PC-9 (cell line): Measurements from ENCODE around the gene TRH. TPM values are rescaled to one million over a fixed set of nuclear protein-coding genes. Genes with fewer than 3 reads are reported as not detected.

Source experiments
- BruUV-seq: library from RNA; stranded (reverse); fragments of 400-500 nt; replicated peaks from 2 replicates; lab custom pipeline; 2021; lab: Mats Ljungman, UMichigan
- CTCF ChIA-PET: fragments of 300-600 bp; sonication (Branson Sonifier 250); formaldehyde crosslinking; loops from one replicate; lab custom pipeline; 2022; ENCODE audit warnings: antibody characterized with exemption; lab: Charles Lee
- POLR2A ChIA-PET: fragments of 300-600 bp; sonication (Branson Sonifier 250); formaldehyde crosslinking; loops from one replicate; lab custom pipeline; 2022; ENCODE audit warnings: antibody characterized with exemption; ENCODE audit not compliant: unreplicated experiment; lab: Charles Lee
- DNase-seq, 2 experiments: peaks; one replicate each; pipeline versions ENCODE4 v3.0.0 to v3.0.0-alpha.2; 2015 to 2022; ENCODE audit warnings: mixed read lengths in 1 of 2
- H2AFZ ChIP-seq: fragments of 200-600 bp; sonication (generic); 2 replicates; pipeline ENCODE4 v1.8.1; 2017; ENCODE audit warnings: antibody characterized with exemption
- H3F3A ChIP-seq: fragments of 200-600 bp; sonication (generic); 2 replicates; pipeline ENCODE4 v1.8.1; 2017; ENCODE audit warnings: antibody characterized with exemption, mild to moderate bottlenecking, low read depth; ENCODE audit not compliant: insufficient read depth
- H3K27ac ChIP-seq: fragments of 200-600 bp; sonication (generic); 2 replicates; pipeline ENCODE4 v1.6.1; 2016; ENCODE audit warnings: mixed run types
- H3K27me3 ChIP-seq: fragments of 200-600 bp; sonication (generic); 2 replicates; pipeline ENCODE4 v1.6.1; 2016; ENCODE audit warnings: low read depth, mixed run types; ENCODE audit not compliant: insufficient read depth
- H3K36me3 ChIP-seq: fragments of 200-600 bp; sonication (generic); 2 replicates; pipeline ENCODE4 v1.6.1; 2016; ENCODE audit warnings: low read depth, mixed run types
- H3K4me1 ChIP-seq: fragments of 200-600 bp; sonication (generic); replicated peaks from 2 replicates; pipeline ENCODE4 v1.6.1; 2016; ENCODE audit warnings: mixed run types; ENCODE audit not compliant: insufficient read depth
- H3K4me2 ChIP-seq: fragments of 200-600 bp; sonication (generic); 2 replicates; pipeline ENCODE4 v1.6.1; 2017; ENCODE audit warnings: mixed run types
- H3K4me3 ChIP-seq: fragments of 200-600 bp; sonication (generic); 2 replicates; pipeline ENCODE4 v1.6.1; 2016; ENCODE audit warnings: mixed run types
- H3K79me2 ChIP-seq: fragments of 200-600 bp; sonication (generic); 2 replicates; pipeline ENCODE4 v1.6.1; 2017; ENCODE audit warnings: low read depth, mixed run types
- H3K9me2 ChIP-seq: fragments of 200-600 bp; sonication (generic); 2 replicates; pipeline ENCODE4 v1.8.1; 2017; ENCODE audit warnings: mild to moderate bottlenecking; ENCODE audit not compliant: insufficient read depth
- H3K9me3 ChIP-seq: fragments of 200-600 bp; sonication (generic); 2 replicates; pipeline ENCODE4 v1.8.1; 2016; ENCODE audit warnings: low read depth; ENCODE audit not compliant: insufficient read depth
- H4K20me1 ChIP-seq: fragments of 200-600 bp; sonication (generic); 2 replicates; pipeline ENCODE4 v1.8.1; 2017; ENCODE audit not compliant: insufficient read depth
- CTCF ChIP-seq: fragments of 200-600 bp; sonication (generic); conservative IDR thresholded peaks from 2 replicates; pipeline ENCODE4 v1.6.1; 2017; ENCODE audit warnings: mixed run types, antibody characterized with exemption, mild to moderate bottlenecking, moderate library complexity
- EZH2 ChIP-seq: fragments of 200-600 bp; sonication (generic); IDR thresholded peaks from 2 replicates; pipeline ENCODE4 v1.8.0; 2017; ENCODE audit warnings: antibody characterized with exemption, low read depth
- intact Hi-C: fragments of 100-400 bp; cut with micrococcal nuclease; formaldehyde crosslinking; loops from one replicate; pipeline ENCODE4 v1.10.0; 2022; ENCODE audit not compliant: unreplicated experiment
- total RNA-seq: library from RNA; stranded (reverse); gene quantifications from 2 replicates; pipeline ENCODE4 v1.2.3, GENCODE V29; 2021

Gene TRH
- total RNA-seq, 1 experiment from 2014 or later, result not detected

- POLR2A ChIA-PET, result no interaction called here
Measured at GRCh38 chr3:129974833-129975704, 549 bp downstream of the TRH start.

GRCh38 chr3:129975705-129976048, 1.2 kb downstream of the TRH start:
- intact Hi-C loops, result no loop called here
- no peak for DNase-seq
- Histone ChIP-seq H3K36me3 (no peaks in the 10 kb centered on the region), H3K4me1 (no peaks in the 10 kb centered on the region), H2AFZ (no peak overlapping the region), H3K4me3 (no peak overlapping the region), H4K20me1 (no peaks in the 10 kb centered on the region), H3K9me3 (no peaks in the 10 kb centered on the region), H3K27me3 (no peaks in the 10 kb centered on the region), H3K4me2 (no peak overlapping the region), H3K79me2 (no peaks in the 10 kb centered on the region), H3K9me2 (no peaks in the 10 kb centered on the region), H3F3A (no peaks in the 10 kb centered on the region), H3K27ac (no peak overlapping the region)
- POLR2A ChIA-PET, result no interaction called here
- no peak for TF ChIP-seq CTCF
- no peak for TF ChIP-seq EZH2
- CTCF ChIA-PET, result no interaction called here
- BruUV-seq, result no TSS peak

More at GRCh38 chr3:129974833-129975704, 549 bp downstream of the TRH start:
- Histone ChIP-seq H3K79me2 (no peaks in the 10 kb centered on the region), H3K27ac (no peak overlapping the region), H4K20me1 (no peaks in the 10 kb centered on the region), H3K9me3 (no peaks in the 10 kb centered on the region), H2AFZ (no peak overlapping the region), H3K4me2 (no peak overlapping the region), H3K27me3 (no peaks in the 10 kb centered on the region), H3K36me3 (no peaks in the 10 kb centered on the region), H3K4me1 (no peaks in the 10 kb centered on the region), H3F3A (no peaks in the 10 kb centered on the region), H3K4me3 (no peak overlapping the region), H3K9me2 (no peaks in the 10 kb centered on the region)
- intact Hi-C loops, result no loop called here
- CTCF ChIA-PET, result no interaction called here
- no peak for DNase-seq
- BruUV-seq, result no TSS peak
- TF ChIP-seq CTCF (no peak), EZH2 (no peak)

- Histone ChIP-seq H3K79me2 (no peaks in the 10 kb centered on the region), H3K27ac (no peak overlapping the region), H3K4me1 (no peaks in the 10 kb centered on the region), H3K9me3 (no peaks in the 10 kb centered on the region), H4K20me1 (no peaks in the 10 kb centered on the region), H3F3A (no peaks in the 10 kb centered on the region), H3K4me2 (no peak overlapping the region), H3K27me3 (no peaks in the 10 kb centered on the region), H2AFZ (no peak overlapping the region), H3K36me3 (no peaks in the 10 kb centered on the region), H3K9me2 (no peaks in the 10 kb centered on the region), H3K4me3 (no peak overlapping the region)
- ChIA-PET CTCF (no interaction called here), POLR2A (no interaction called here)
- TF ChIP-seq CTCF, result no peak
- TF ChIP-seq EZH2, result no peak
- DNase-seq, result no peak
- no TSS peak for BruUV-seq
- intact Hi-C loops, result no loop called here
Measured at GRCh38 chr3:129976286-129976685, 1.8 kb downstream of the TRH start.
